Gastrocnemius medialis (tissue), 4 donors: ENCODE results near the gene RCVRN. TPM values are rescaled to one million over a fixed set of nuclear protein-coding genes. Genes with fewer than 3 reads are reported as not detected.

Experiments used
- ATAC-seq, 2 donors: fragments of 150-250 bp; one replicate each; pipeline ENCODE4 v1.9.1; 2016
- DNase-seq, 2 donors: peaks; one replicate each; pipeline ENCODE4 v3.0.0-alpha.2; 2019
- H3K27ac ChIP-seq, 4 donors: fragments of 200-600 bp; sonication (generic); 1 replicate in 1 of 4; 2 replicates in 3 of 4; pipeline ENCODE4 v1.5.1; 2016 to 2018; ENCODE audit warnings: mild to moderate bottlenecking in 2 of 4, moderate library complexity in 1 of 4
- H3K27me3 ChIP-seq, 3 donors: fragments of 200-600 bp; sonication (generic) in 2 of 3; 1 replicate in 1 of 3; 2 replicates in 2 of 3; pipeline versions ENCODE4 v1.5.1 to v1.6.0; 2016 to 2019; ENCODE audit warnings: mild to moderate bottlenecking in 1 of 3, moderate library complexity in 1 of 3
- H3K36me3 ChIP-seq, 2 donors: fragments of 200-600 bp; sonication (generic) in 1 of 2; one replicate each; pipeline ENCODE4 v1.5.1; 2017 to 2018
- H3K4me1 ChIP-seq, 2 donors: fragments of 200-600 bp; sonication (generic) in 1 of 2; one replicate each; pipeline ENCODE4 v1.5.1; 2016 to 2017; ENCODE audit warnings: mild to moderate bottlenecking in 2 of 2
- H3K4me3 ChIP-seq, 4 donors: fragments of 200-600 bp; sonication (generic) in 3 of 4; 1 replicate in 1 of 4; 2 replicates in 3 of 4; pipeline ENCODE4 v1.5.1; 2016 to 2019; ENCODE audit warnings: mild to moderate bottlenecking in 2 of 4
- H3K9me3 ChIP-seq, 3 donors: fragments of 200-600 bp; sonication (generic) in 2 of 3; 1 replicate in 1 of 3; 2 replicates in 2 of 3; pipeline ENCODE4 v1.5.1; 2016 to 2019
- CTCF ChIP-seq, 5 experiments: fragments of 450-650 bp in 3 of 5; fragments of 200-600 bp in 2 of 5; sonication (generic) in 2 of 5; IDR thresholded peaks in 4 of 5; conservative IDR thresholded peaks in 1 of 5; 1 replicate in 4 of 5; 2 replicates in 1 of 5; pipeline ENCODE4 v1.5.1; 2016 to 2019; ENCODE audit warnings: antibody characterized with exemption in 5 of 5, mild to moderate bottlenecking in 3 of 5, moderate library complexity in 3 of 5
- POLR2A ChIP-seq, 2 donors: fragments of 450-650 bp; IDR thresholded peaks; one replicate each; pipeline ENCODE4 v1.6.1; 2017; ENCODE audit warnings: antibody characterized with exemption in 2 of 2, mild to moderate bottlenecking in 2 of 2, moderate library complexity in 2 of 2
- in situ Hi-C, 4 donors: fragments of 200-750 bp; cut with MboI; loops; one replicate each; pipeline versions ENCODE4 v1.15.0 to v1.8.0; 2017; ENCODE audit warnings: low sequenced_read_pairs in 4 of 4
- intact Hi-C: fragments of 100-400 bp; cut with DNase I; formaldehyde crosslinking; loops from one replicate; pipeline ENCODE4 v1.15.1; 2023; ENCODE audit warnings: low total_unique reads
- total RNA-seq, 4 donors: library from RNA; depleted of rRNA; stranded (reverse); fragments of >200 nt; gene quantifications; one replicate each; pipeline versions ENCODE4 v1.1.0 to v1.2.3, GENCODE V29; 2016

RCVRN gene
- total RNA-seq, 4 donors from 2014 or later, result not detected

GRCh38 chr17:9900044-9900594, 5.0 kb downstream of the RCVRN start:
- intact Hi-C loops, result no loop called here
- H3K27ac ChIP-seq, result peak overlapping the region in 1 of 4 donors; percentile 29
- no peak overlapping the region for H3K4me3 ChIP-seq

GRCh38 chr17:9899280-9900043, 5.6 kb downstream of the RCVRN start:
- ATAC-seq (peak in 1 of 2 donors; percentile 27), DNase-seq (no peak)
- no peak for TF ChIP-seq POLR2A (IDR thresholded peaks at IDR 0.05)
- TF ChIP-seq CTCF (IDR thresholded peaks at IDR 0.05 in 4 of 5, conservative IDR thresholded peaks at IDR 0.05 in 1 of 5), result no peak
- Histone ChIP-seq H3K4me3 (no peak overlapping the region), H3K4me1 (no peaks in the 10 kb centered on the region), H3K27ac (no peak overlapping the region), H3K36me3 (no peaks in the 10 kb centered on the region), H3K27me3 (no peaks in the 10 kb centered on the region), H3K9me3 (no peaks in the 10 kb centered on the region)
- intact Hi-C loops (no loop called here), in situ Hi-C loops (loop anchor here in 3 of 4 donors (25.0 kb wide), 3 partner anchors 87 to 713 kb away; partner anchors contain the start of gene GSG1L2 (in 1 of the 3))

More at GRCh38 chr17:9900044-9900594, 5.0 kb downstream of the RCVRN start:
- Histone ChIP-seq H3K27me3 (no peaks in the 10 kb centered on the region), H3K36me3 (no peaks in the 10 kb centered on the region), H3K9me3 (no peaks in the 10 kb centered on the region), H3K4me1 (no peaks in the 10 kb centered on the region)
- DNase-seq (no peak), ATAC-seq (peak in 1 of 2 donors; percentile 8)
- TF ChIP-seq CTCF (IDR thresholded peaks at IDR 0.05 in 4 of 5, conservative IDR thresholded peaks at IDR 0.05 in 1 of 5) (no peak), POLR2A (IDR thresholded peaks at IDR 0.05) (no peak)
- in situ Hi-C loops, result loop anchor here in 3 of 4 donors (25.0 kb wide), 3 partner anchors 88 to 712 kb away; partner anchors contain the start of gene GSG1L2 (in 1 of the 3)

- Histone ChIP-seq H3K4me3 (no peak overlapping the region), H3K4me1 (no peaks in the 10 kb centered on the region), H3K36me3 (no peaks in the 10 kb centered on the region), H3K9me3 (no peaks in the 10 kb centered on the region), H3K27me3 (no peaks in the 10 kb centered on the region), H3K27ac (no peak overlapping the region)
- ATAC-seq (no peak), DNase-seq (no peak)
- in situ Hi-C loops, result no loop called here
- TF ChIP-seq POLR2A (IDR thresholded peaks at IDR 0.05), result no peak
- no peak for TF ChIP-seq CTCF (IDR thresholded peaks at IDR 0.05 in 4 of 5, conservative IDR thresholded peaks at IDR 0.05 in 1 of 5)
- intact Hi-C loops, result no loop called here
Measured at GRCh38 chr17:9898812-9899211, 6.3 kb downstream of the RCVRN start.

GRCh38 chr17:9897372-9897968, 7.6 kb downstream of the RCVRN start:
- Histone ChIP-seq H3K9me3 (no peaks in the 10 kb centered on the region), H3K27me3 (no peaks in the 10 kb centered on the region), H3K36me3 (no peaks in the 10 kb centered on the region), H3K4me3 (no peak overlapping the region), H3K27ac (no peak overlapping the region), H3K4me1 (no peaks in the 10 kb centered on the region)
- DNase-seq (no peak), ATAC-seq (no peak)
- intact Hi-C loops, result no loop called here
- in situ Hi-C loops, result no loop called here
- TF ChIP-seq POLR2A (IDR thresholded peaks at IDR 0.05), result no peak

- TF ChIP-seq POLR2A (IDR thresholded peaks at IDR 0.05) (no peak), CTCF (IDR thresholded peaks at IDR 0.05 in 4 of 5, conservative IDR thresholded peaks at IDR 0.05 in 1 of 5) (no peak)
- Histone ChIP-seq H3K4me3 (no peak overlapping the region), H3K9me3 (no peaks in the 10 kb centered on the region), H3K27ac (no peak overlapping the region), H3K36me3 (no peaks in the 10 kb centered on the region), H3K27me3 (no peaks in the 10 kb centered on the region), H3K4me1 (no peaks in the 10 kb centered on the region)
- ATAC-seq (no peak), DNase-seq (no peak)
- intact Hi-C loops (no loop called here), in situ Hi-C loops (no loop called here)
Measured at GRCh38 chr17:9895923-9896322, 9.1 kb downstream of the RCVRN start.
